GM12878 (cell line): ENCODE data around the gene NSUN2. TPM values are rescaled to one million over a fixed set of nuclear protein-coding genes. Genes with fewer than 3 reads are reported as not detected.

ENCODE experiments used
- ASH2L ChIP-seq: fragments of 300-600, 200-600 bp; sonication (generic); IDR thresholded peaks from 2 replicates; pipeline ENCODE4 v1.6.1; 2017; ENCODE audit warnings: low read depth, mild to moderate bottlenecking, borderline replicate concordance
- BACH1 ChIP-seq: fragments of 450-650 bp; IDR thresholded peaks from 2 replicates; pipeline ENCODE4 v1.6.1; 2017; ENCODE audit warnings: mild to moderate bottlenecking, borderline replicate concordance
- BRCA1 ChIP-seq: IDR thresholded peaks from 2 replicates; pipeline ENCODE4 v1.6.1; 2011; ENCODE audit warnings: low read depth, low read length, improper control_type of control experiment
- CREB1 ChIP-seq: IDR thresholded peaks from 2 replicates; pipeline ENCODE4 v1.6.1; 2012; ENCODE audit warnings: low read depth, mild to moderate bottlenecking, inconsistent platforms
- HDAC6 ChIP-seq: fragments of 200-600 bp; sonication (generic); IDR thresholded peaks from one replicate; pipeline ENCODE4 v1.8.0; 2017; ENCODE audit warnings: antibody characterized with exemption; ENCODE audit not compliant: unreplicated experiment
- JUND ChIP-seq: IDR thresholded peaks from 2 replicates; pipeline ENCODE4 v1.6.1; 2012; ENCODE audit warnings: low read depth, mild to moderate bottlenecking, low read length, improper control_type of control experiment, moderate library complexity
- LARP7 ChIP-seq: fragments of 450-650 bp; IDR thresholded peaks from 2 replicates; pipeline ENCODE4 v1.6.1; 2017; ENCODE audit warnings: mild to moderate bottlenecking
- MXI1 ChIP-seq: fragments of 150-350 bp; IDR thresholded peaks from 2 replicates; pipeline ENCODE4 v1.6.1; 2011; ENCODE audit warnings: low read depth, mild to moderate bottlenecking, inconsistent platforms, low read length, improper control_type of control experiment
- NFXL1 ChIP-seq: fragments of 450-650 bp; IDR thresholded peaks from 2 replicates; pipeline ENCODE4 v1.6.1; 2017; ENCODE audit warnings: antibody characterized with exemption, mild to moderate bottlenecking, borderline replicate concordance
- NKRF ChIP-seq: fragments of 450-650 bp; conservative IDR thresholded peaks from 2 replicates; pipeline ENCODE4 v1.6.1; 2017; ENCODE audit warnings: mild to moderate bottlenecking, moderate library complexity
- NR2C1 ChIP-seq: fragments of 450-650 bp; IDR thresholded peaks from 2 replicates; pipeline ENCODE4 v1.6.1; 2017; ENCODE audit warnings: antibody characterized with exemption, mild to moderate bottlenecking, moderate library complexity
- NR2C2 ChIP-seq: IDR thresholded peaks from 2 replicates; pipeline ENCODE4 v1.6.1; 2011; ENCODE audit warnings: borderline replicate concordance, low read depth; ENCODE audit not compliant: control insufficient read depth, insufficient read length
- POLR2AphosphoS5 ChIP-seq: IDR thresholded peaks from 2 replicates; pipeline ENCODE4 v1.6.1; 2011; ENCODE audit warnings: mild to moderate bottlenecking, low read length, inconsistent platforms
- POU2F2 ChIP-seq: IDR thresholded peaks from 3 replicates; pipeline ENCODE4 v1.6.1; 2011; ENCODE audit warnings: low read depth, mild to moderate bottlenecking, low read length, borderline replicate concordance
- RAD51 ChIP-seq: fragments of 450-650 bp; IDR thresholded peaks from 2 replicates; pipeline ENCODE4 v1.6.1; 2016; ENCODE audit warnings: moderate library complexity, mild to moderate bottlenecking, inconsistent platforms
- RCOR1 ChIP-seq: conservative IDR thresholded peaks from 2 replicates; pipeline ENCODE4 v1.6.1; 2012; ENCODE audit warnings: low read depth, low read length, improper control_type of control experiment
- RUNX3 ChIP-seq: IDR thresholded peaks from 2 replicates; pipeline ENCODE4 v1.6.1; 2012; ENCODE audit warnings: low read length, inconsistent platforms
- SIN3A ChIP-seq: IDR thresholded peaks from 2 replicates; pipeline ENCODE4 v1.6.1; 2012; ENCODE audit warnings: low read depth, low read length, improper control_type of control experiment
- SREBF1 ChIP-seq: IDR thresholded peaks from 2 replicates; pipeline ENCODE4 v1.6.1; 2012; ENCODE audit warnings: mild to moderate bottlenecking, low read length
- SREBF2 ChIP-seq: IDR thresholded peaks from 2 replicates; pipeline ENCODE4 v1.6.1; 2012; ENCODE audit warnings: mild to moderate bottlenecking, low read length
- YBX1 ChIP-seq: fragments of 450-650 bp; IDR thresholded peaks from 2 replicates; pipeline ENCODE4 v1.6.1; 2016; ENCODE audit warnings: antibody characterized with exemption
- ZNF622 ChIP-seq: fragments of 450-650 bp; IDR thresholded peaks from 2 replicates; pipeline ENCODE4 v1.6.1; 2017; ENCODE audit warnings: mild to moderate bottlenecking, inconsistent platforms
- polyA plus RNA-seq, 11 experiments: library from polyadenylated mRNA; depleted of rRNA in 4 of 11; unstranded in 6 of 11; stranded (reverse) in 5 of 11; fragments of >200 nt; fragmentation: Nextera tagmentation in 4 of 11; fragmentation: Illumina TruSeq in 1 of 11; extraction: Ambion mirVana in 4 of 11; extraction: Trizol in 1 of 11; gene quantifications; 1 replicate in 1 of 11; 2 replicates in 10 of 11; pipeline versions ENCODE4 v1.2.1 to v1.2.3, GENCODE V29; 2011 to 2016; ENCODE audit warnings: inconsistent platforms in 2 of 11, missing spikeins in 2 of 11, low read depth in 1 of 11
- total RNA-seq, 4 experiments: library from RNA; depleted of rRNA in 3 of 4; stranded (reverse); fragments of >200 nt in 3 of 4; fragmentation: Illumina TruSeq in 1 of 4; extraction: Trizol in 1 of 4; gene quantifications; 2 replicates each; pipeline versions ENCODE4 v1.2.1 to v1.2.3, GENCODE V29; 2013 to 2021
- TF ChIP-seq, protein P1 (sequence below): fragments of 450-650 bp; IDR thresholded peaks from 2 replicates; pipeline ENCODE4 v1.6.1; 2017; ENCODE audit warnings: mild to moderate bottlenecking
- TF ChIP-seq, protein P2 (sequence below): IDR thresholded peaks from 2 replicates; pipeline ENCODE4 v1.6.1; 2012; ENCODE audit warnings: low read depth, low read length, improper control_type of control experiment
- TF ChIP-seq, protein P3 (sequence below): fragments of 450-650 bp; formaldehyde crosslinking; IDR thresholded peaks from 2 replicates; pipeline ENCODE4 v1.4.0; 2022; ENCODE audit warnings: mild to moderate bottlenecking, moderate library complexity

Gene NSUN2
- total and polyA plus RNA-seq, 10 of the 15 experiments (the other 5 are each of a cell fraction or from before 2014, with no cell fraction given) = 8.0 to 112 (median 91.1) TPM

DNA sequence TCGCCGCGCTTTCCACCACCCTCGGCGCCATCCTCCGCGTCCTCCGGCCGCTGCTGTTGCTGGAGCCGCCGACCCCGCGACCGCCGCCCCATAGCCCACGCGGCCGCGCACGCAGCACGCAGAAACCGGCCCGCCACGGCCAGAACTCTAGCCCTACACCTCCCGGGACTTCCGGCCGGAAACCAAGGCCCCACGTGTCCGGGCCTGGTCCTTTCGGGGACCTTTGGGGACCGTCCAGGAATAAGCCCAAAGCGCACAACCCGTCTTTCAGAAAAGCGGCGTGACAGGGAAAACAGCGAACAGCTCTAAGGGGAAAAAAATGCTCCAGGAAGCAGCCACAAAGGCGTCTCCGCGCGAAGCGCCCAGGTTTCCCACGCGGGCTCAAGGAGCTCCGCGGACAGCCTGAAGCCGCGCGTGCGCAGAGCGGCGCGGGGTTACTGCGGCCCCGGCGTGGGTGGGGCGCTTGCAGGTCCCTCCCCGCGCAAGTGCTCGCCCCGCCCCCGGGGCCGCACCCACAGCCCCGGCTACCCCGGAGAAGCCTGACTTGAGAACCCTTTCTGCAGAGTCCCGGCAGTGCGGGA, at the start of gene NSUN2, which contains the start of gene SRD5A1 (continued):
- TF ChIP-seq, protein P1, sequence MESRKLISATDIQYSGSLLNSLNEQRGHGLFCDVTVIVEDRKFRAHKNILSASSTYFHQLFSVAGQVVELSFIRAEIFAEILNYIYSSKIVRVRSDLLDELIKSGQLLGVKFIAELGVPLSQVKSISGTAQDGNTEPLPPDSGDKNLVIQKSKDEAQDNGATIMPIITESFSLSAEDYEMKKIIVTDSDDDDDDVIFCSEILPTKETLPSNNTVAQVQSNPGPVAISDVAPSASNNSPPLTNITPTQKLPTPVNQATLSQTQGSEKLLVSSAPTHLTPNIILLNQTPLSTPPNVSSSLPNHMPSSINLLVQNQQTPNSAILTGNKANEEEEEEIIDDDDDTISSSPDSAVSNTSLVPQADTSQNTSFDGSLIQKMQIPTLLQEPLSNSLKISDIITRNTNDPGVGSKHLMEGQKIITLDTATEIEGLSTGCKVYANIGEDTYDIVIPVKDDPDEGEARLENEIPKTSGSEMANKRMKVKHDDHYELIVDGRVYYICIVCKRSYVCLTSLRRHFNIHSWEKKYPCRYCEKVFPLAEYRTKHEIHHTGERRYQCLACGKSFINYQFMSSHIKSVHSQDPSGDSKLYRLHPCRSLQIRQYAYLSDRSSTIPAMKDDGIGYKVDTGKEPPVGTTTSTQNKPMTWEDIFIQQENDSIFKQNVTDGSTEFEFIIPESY = peak; percentile 42; the same call in 1 of the 2 replicates
- TF ChIP-seq CREB1 (peak; percentile 50; the same call in 1 of the 2 replicates), NR2C2 (no peak), NKRF (peak; percentile 97), SREBF1 (no peak), BACH1 (peak; percentile 80), HDAC6 (no peak), ASH2L (no peak), LARP7 (0 out of 2 replicates have a peak, but pooled peaks have one; percentile 70), MXI1 (peak; percentile 95), SIN3A (peak; percentile 86), ZNF622 (no peak), POU2F2 (peak; percentile 78; the same call in 1 of the 3 replicates), NR2C1 (no peak), RUNX3 (peak; percentile 26), POLR2AphosphoS5 (peak; percentile 87), RCOR1 (no peak), JUND (no peak), BRCA1 (no peak), SREBF2 (no peak), NFXL1 (no peak), RAD51 (peak; percentile 94), YBX1 (no peak)
- TF ChIP-seq, protein P2, sequence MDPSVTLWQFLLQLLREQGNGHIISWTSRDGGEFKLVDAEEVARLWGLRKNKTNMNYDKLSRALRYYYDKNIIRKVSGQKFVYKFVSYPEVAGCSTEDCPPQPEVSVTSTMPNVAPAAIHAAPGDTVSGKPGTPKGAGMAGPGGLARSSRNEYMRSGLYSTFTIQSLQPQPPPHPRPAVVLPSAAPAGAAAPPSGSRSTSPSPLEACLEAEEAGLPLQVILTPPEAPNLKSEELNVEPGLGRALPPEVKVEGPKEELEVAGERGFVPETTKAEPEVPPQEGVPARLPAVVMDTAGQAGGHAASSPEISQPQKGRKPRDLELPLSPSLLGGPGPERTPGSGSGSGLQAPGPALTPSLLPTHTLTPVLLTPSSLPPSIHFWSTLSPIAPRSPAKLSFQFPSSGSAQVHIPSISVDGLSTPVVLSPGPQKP = peak; percentile 89
- TF ChIP-seq, protein P3, sequence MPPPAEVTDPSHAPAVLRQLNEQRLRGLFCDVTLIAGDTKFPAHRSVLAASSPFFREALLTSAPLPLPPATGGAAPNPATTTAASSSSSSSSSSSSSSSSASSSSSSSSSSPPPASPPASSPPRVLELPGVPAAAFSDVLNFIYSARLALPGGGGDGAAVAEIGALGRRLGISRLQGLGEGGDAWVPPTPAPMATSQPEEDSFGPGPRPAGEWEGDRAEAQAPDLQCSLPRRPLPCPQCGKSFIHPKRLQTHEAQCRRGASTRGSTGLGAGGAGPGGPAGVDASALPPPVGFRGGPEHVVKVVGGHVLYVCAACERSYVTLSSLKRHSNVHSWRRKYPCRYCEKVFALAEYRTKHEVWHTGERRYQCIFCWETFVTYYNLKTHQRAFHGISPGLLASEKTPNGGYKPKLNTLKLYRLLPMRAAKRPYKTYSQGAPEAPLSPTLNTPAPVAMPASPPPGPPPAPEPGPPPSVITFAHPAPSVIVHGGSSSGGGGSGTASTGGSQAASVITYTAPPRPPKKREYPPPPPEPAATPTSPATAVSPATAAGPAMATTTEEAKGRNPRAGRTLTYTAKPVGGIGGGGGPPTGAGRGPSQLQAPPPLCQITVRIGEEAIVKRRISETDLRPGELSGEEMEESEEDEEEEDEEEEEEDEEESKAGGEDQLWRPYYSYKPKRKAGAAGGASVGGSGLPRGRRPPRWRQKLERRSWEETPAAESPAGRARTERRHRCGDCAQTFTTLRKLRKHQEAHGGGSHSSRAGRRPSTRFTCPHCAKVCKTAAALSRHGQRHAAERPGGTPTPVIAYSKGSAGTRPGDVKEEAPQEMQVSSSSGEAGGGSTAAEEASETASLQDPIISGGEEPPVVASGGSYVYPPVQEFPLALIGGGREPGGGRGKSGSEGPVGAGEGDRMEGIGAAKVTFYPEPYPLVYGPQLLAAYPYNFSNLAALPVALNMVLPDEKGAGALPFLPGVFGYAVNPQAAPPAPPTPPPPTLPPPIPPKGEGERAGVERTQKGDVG = no peak
